GM23338 (cell line): Measurements from ENCODE around the gene HYAL2. TPM values are rescaled to one million over a fixed set of nuclear protein-coding genes. Genes with fewer than 3 reads are reported as not detected.

Source experiments
- ATAC-seq: fragments of 200-7000 bp; cut with Tn5 transposase; 3 replicates; pipeline ENCODE4 v1.9.1; 2020
- DNase-seq: peaks from one replicate; pipeline ENCODE4 v3.0.0-alpha.2; 2015; ENCODE audit warnings: low spot score
- H2AFZ ChIP-seq: fragments of 200-600 bp; sonication (generic); 2 replicates; pipeline ENCODE4 v1.8.0; 2016; ENCODE audit warnings: antibody characterized with exemption, mild to moderate bottlenecking, moderate library complexity
- H3F3A ChIP-seq: fragments of 200-600 bp; sonication (generic); replicated peaks from 2 replicates; pipeline ENCODE4 v1.8.0; 2017; ENCODE audit warnings: antibody characterized with exemption, mixed run types, low read depth
- H3K27ac ChIP-seq: fragments of 200-600 bp; sonication (generic); 2 replicates; pipeline ENCODE4 v1.6.1; 2016; ENCODE audit warnings: low read depth
- H3K27me3 ChIP-seq: fragments of 200-600 bp; sonication (generic); 2 replicates; pipeline ENCODE4 v1.8.0; 2016; ENCODE audit warnings: mild to moderate bottlenecking, mixed run types, moderate library complexity; ENCODE audit not compliant: insufficient read depth
- H3K36me3 ChIP-seq: fragments of 200-600 bp; sonication (generic); 2 replicates; pipeline ENCODE4 v1.8.0; 2016; ENCODE audit warnings: mild to moderate bottlenecking; ENCODE audit not compliant: insufficient read depth
- H3K4me1 ChIP-seq: fragments of 200-600 bp; sonication (generic); 2 replicates; pipeline ENCODE4 v1.8.0; 2016; ENCODE audit warnings: mild to moderate bottlenecking, moderate library complexity; ENCODE audit not compliant: insufficient read depth
- H3K4me2 ChIP-seq: fragments of 200-600 bp; sonication (generic); 2 replicates; pipeline ENCODE4 v1.7.1; 2017; ENCODE audit warnings: mixed run types
- H3K4me3 ChIP-seq: fragments of 200-600 bp; sonication (generic); 2 replicates; pipeline ENCODE4 v1.6.1; 2016; ENCODE audit warnings: mixed run types
- H3K79me2 ChIP-seq: fragments of 200-600 bp; sonication (generic); replicated peaks from 2 replicates; pipeline ENCODE4 v1.8.0; 2017; ENCODE audit warnings: mild to moderate bottlenecking; ENCODE audit not compliant: insufficient read depth
- H3K9me2 ChIP-seq: fragments of 200-600 bp; sonication (generic); 2 replicates; pipeline ENCODE4 v1.8.0; 2017; ENCODE audit not compliant: insufficient read depth
- H4K20me1 ChIP-seq: fragments of 200-600 bp; sonication (generic); replicated peaks from 2 replicates; pipeline ENCODE4 v1.8.0; 2017; ENCODE audit warnings: mild to moderate bottlenecking; ENCODE audit not compliant: insufficient read depth
- H3K27ac Mint-ChIP-seq: 2 replicates; pipeline ENCODE4 v1.8.0; 2020; ENCODE audit warnings: inconsistent platforms, mild to moderate bottlenecking, moderate library complexity, mixed read lengths
- H3K27me3 Mint-ChIP-seq: 3 replicates; pipeline ENCODE4 v1.8.0; 2022; ENCODE audit warnings: low read depth, mild to moderate bottlenecking, moderate library complexity, mixed read lengths, inconsistent platforms; ENCODE audit not compliant: insufficient read depth, poor library complexity
- H3K36me3 Mint-ChIP-seq: 3 replicates; pipeline ENCODE4 v1.8.0; 2021; ENCODE audit warnings: low read depth, mild to moderate bottlenecking, inconsistent platforms, moderate library complexity, mixed read lengths
- H3K4me1 Mint-ChIP-seq: 3 replicates; pipeline ENCODE4 v1.8.0; 2020; ENCODE audit warnings: mild to moderate bottlenecking, inconsistent platforms, mixed read lengths
- H3K4me3 Mint-ChIP-seq: 3 replicates; pipeline ENCODE4 v1.8.0; 2021; ENCODE audit warnings: moderate library complexity, mild to moderate bottlenecking, inconsistent platforms, mixed read lengths
- H3K9me3 Mint-ChIP-seq: 3 replicates; pipeline ENCODE4 v1.8.0; 2020; ENCODE audit warnings: moderate library complexity, mild to moderate bottlenecking, inconsistent platforms, mixed read lengths
- CREB1 ChIP-seq: fragments of 250-450 bp; sonication (Bioruptor Pico); IDR thresholded peaks from 2 replicates; pipeline ENCODE4 v1.5.0; 2020; ENCODE audit warnings: low read depth, mild to moderate bottlenecking, moderate library complexity
- EZH2 ChIP-seq: fragments of 200-600 bp; sonication (generic); IDR thresholded peaks from one replicate; pipeline ENCODE4 v1.8.0; 2017; ENCODE audit warnings: antibody characterized with exemption, mild to moderate bottlenecking, low read depth; ENCODE audit not compliant: unreplicated experiment
- EZH2phosphoT487 ChIP-seq: fragments of 200-600 bp; sonication (generic); IDR thresholded peaks from one replicate; pipeline ENCODE4 v1.8.1; 2018; ENCODE audit warnings: antibody characterized with exemption; ENCODE audit not compliant: unreplicated experiment
- JUNB ChIP-seq: IDR thresholded peaks from one replicate; pipeline ENCODE4 v1.6.1; 2016; ENCODE audit warnings: antibody characterized with exemption; ENCODE audit not compliant: unreplicated experiment
- NANOG ChIP-seq: IDR thresholded peaks from 2 replicates; pipeline ENCODE4 v1.6.1; 2016; ENCODE audit warnings: antibody characterized with exemption, borderline replicate concordance
- POLR2AphosphoS5 ChIP-seq: IDR thresholded peaks from 2 replicates; pipeline ENCODE4 v1.6.1; 2016; ENCODE audit warnings: antibody characterized with exemption, low read depth
- STAT1 ChIP-seq: IDR thresholded peaks from one replicate; pipeline ENCODE4 v1.6.1; 2016; ENCODE audit warnings: antibody characterized with exemption; ENCODE audit not compliant: unreplicated experiment
- ZNF114 ChIP-seq: fragments of 250-450 bp; sonication (Bioruptor Pico); IDR thresholded peaks from 2 replicates; pipeline ENCODE4 v1.5.0; 2020; ENCODE audit warnings: mild to moderate bottlenecking, moderate library complexity
- ZNF331 ChIP-seq: fragments of 250-450 bp; sonication (Bioruptor Pico); IDR thresholded peaks from 2 replicates; pipeline ENCODE4 v1.5.0; 2020; ENCODE audit warnings: low read depth, mild to moderate bottlenecking, moderate library complexity
- polyA plus RNA-seq: library from polyadenylated mRNA; unstranded; fragments of >200 nt; fragmentation: Nextera tagmentation; extraction: Ambion mirVana; gene quantifications from 2 replicates; pipeline ENCODE4 v1.2.1, GENCODE V29; 2016
- total RNA-seq: library from RNA; depleted of rRNA; stranded (reverse); fragments of >200 nt; shearing (Covaris generic); gene quantifications from 2 replicates; pipeline ENCODE4 v1.2.3, GENCODE V29; 2014
- TF ChIP-seq, protein P1 (sequence below): IDR thresholded peaks from 2 replicates; pipeline ENCODE4 v1.6.1; 2016; ENCODE audit warnings: antibody characterized with exemption
- TF ChIP-seq, protein P2 (sequence below): IDR thresholded peaks from one replicate; pipeline ENCODE4 v1.6.1; 2018; ENCODE audit warnings: antibody characterized with exemption; ENCODE audit not compliant: unreplicated experiment
- TF ChIP-seq, protein P3 (sequence below), 2 experiments: fragments of 200-600 bp in 1 of 2; sonication (generic) in 1 of 2; conservative IDR thresholded peaks; 2 replicates each; pipeline versions ENCODE4 v1.5.1 to v1.6.1; 2016 to 2017; ENCODE audit warnings: antibody characterized with exemption in 2 of 2, low read depth in 2 of 2, mild to moderate bottlenecking in 2 of 2, moderate library complexity in 1 of 2

HYAL2 gene
- total and polyA plus RNA-seq, 2 experiments from 2014 or later = 28.9 to 74.3 TPM

DNA sequence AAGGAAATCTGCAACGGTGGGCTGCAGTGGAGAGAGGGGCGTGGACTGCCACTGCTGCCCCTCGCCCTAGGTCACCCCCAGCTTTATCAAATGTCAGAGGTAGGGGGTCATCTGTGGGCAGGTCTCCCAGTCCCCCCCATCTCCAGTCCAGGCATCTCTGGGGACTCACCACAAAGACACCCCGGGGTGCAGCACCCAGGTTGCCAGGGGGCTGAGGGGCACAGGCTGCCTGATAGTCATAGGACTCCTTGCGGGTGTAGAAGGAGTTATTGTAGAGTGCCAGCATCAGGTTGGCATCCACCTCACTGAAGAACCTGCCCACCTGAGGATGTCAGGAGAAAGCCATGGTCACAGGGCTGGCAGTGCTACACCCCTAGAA is 43.3 kb upstream of the HYAL2 start:
- Mint-ChIP-seq H3K36me3 (no peaks in the 10 kb centered on the region), H3K9me3 (no peaks in the 10 kb centered on the region), H3K27me3 (peaks cover 19% of the 10 kb centered on the region), H3K27ac (0 out of 2 replicates have a peak overlapping the region, but pooled peaks have one; percentile 40), H3K4me1 (peaks cover 8% of the 10 kb centered on the region), H3K4me3 (peak overlapping the region; percentile 77)
- ATAC-seq (no peak), DNase-seq (no peak)
- Histone ChIP-seq H3F3A (0 out of 2 replicates have a peak, but pooled peaks cover 5% of the 10 kb centered on the region), H3K9me2 (no peaks in the 10 kb centered on the region), H3K79me2 (no peaks in the 10 kb centered on the region), H3K4me3 (peak overlapping the region; percentile 78), H3K36me3 (no peaks in the 10 kb centered on the region), H3K27me3 (peaks cover 11% of the 10 kb centered on the region; the same call in 1 of the 2 replicates), H3K27ac (no peak overlapping the region), H3K4me1 (no peaks in the 10 kb centered on the region; the same call in 1 of the 2 replicates), H4K20me1 (no peaks in the 10 kb centered on the region), H3K4me2 (peak overlapping the region; percentile 95), H2AFZ (peak overlapping the region; percentile 86; the same call in 1 of the 2 replicates)
- no peak for TF ChIP-seq ZNF331 (CRISPR knock-in tag)
- TF ChIP-seq CREB1 (CRISPR knock-in tag) = no peak
- no peak for TF ChIP-seq ZNF114
- TF ChIP-seq STAT1 = no peak
- no peak for TF ChIP-seq POLR2AphosphoS5
- TF ChIP-seq JUNB = no peak
- TF ChIP-seq EZH2phosphoT487 = no peak
- TF ChIP-seq, protein P1, sequence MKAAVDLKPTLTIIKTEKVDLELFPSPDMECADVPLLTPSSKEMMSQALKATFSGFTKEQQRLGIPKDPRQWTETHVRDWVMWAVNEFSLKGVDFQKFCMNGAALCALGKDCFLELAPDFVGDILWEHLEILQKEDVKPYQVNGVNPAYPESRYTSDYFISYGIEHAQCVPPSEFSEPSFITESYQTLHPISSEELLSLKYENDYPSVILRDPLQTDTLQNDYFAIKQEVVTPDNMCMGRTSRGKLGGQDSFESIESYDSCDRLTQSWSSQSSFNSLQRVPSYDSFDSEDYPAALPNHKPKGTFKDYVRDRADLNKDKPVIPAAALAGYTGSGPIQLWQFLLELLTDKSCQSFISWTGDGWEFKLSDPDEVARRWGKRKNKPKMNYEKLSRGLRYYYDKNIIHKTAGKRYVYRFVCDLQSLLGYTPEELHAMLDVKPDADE = no peak
- no peak for TF ChIP-seq EZH2

DNA sequence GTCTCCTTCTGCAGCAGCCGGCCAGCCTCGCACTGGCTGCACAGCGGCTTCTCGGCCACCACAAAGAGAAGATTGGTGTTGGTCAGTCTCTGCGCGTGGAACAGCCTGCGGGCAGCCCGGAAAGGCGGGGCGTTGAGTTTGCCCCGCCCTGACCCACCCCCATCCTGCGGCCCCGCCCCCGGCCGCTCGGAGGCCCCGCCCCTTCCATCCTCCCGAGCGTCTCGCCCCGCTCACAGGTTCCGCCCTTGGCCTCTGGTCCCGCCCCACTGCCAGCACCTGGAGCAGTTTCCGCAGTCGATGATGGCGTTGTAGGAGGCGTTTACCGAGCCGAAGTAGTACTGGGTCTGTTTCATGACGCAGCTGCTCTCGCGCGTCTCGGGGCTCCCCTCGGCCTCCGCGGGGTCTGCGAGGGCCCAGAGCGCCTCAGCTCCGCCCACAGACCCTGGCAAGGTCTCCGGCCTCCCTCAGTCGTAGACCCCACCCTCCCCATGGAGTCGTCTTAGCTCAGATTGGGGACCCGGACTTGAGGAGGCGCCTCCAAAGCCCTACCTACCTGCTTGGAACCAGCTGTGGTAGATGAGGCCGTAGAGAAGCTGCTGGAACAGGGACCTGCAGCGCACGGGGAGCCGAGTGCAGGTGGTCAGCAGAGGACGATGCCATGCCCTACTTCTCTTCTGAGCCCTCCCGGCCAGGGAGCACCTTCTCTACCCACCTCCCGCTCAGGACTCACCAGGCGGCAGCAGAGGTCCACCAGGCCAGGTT is 42.7 kb upstream of the HYAL2 start:
- H3K36me3 ChIP-seq = no peaks in the 10 kb centered on the region
- no peaks in the 10 kb centered on the region for H4K20me1 ChIP-seq
- Mint-ChIP-seq H3K9me3 (no peaks in the 10 kb centered on the region; the same call in 2 of the 3 replicates), H3K4me1 (peaks cover 4% of the 10 kb centered on the region; the same call in 1 of the 3 replicates), H3K27ac (0 out of 2 replicates have a peak overlapping the region, but pooled peaks have one; percentile 40), H3K4me3 (peak overlapping the region; percentile 77), H3K36me3 (no peaks in the 10 kb centered on the region), H3K27me3 (peaks cover 16% of the 10 kb centered on the region)
- H3F3A ChIP-seq = 0 out of 2 replicates have a peak, but pooled peaks cover 5% of the 10 kb centered on the region
- peak overlapping the region; percentile 78 for H3K4me3 ChIP-seq
- H3K4me2 ChIP-seq = peak overlapping the region; percentile 95
- H3K9me2 ChIP-seq = no peaks in the 10 kb centered on the region
- H2AFZ ChIP-seq = peak overlapping the region; percentile 86
- peaks cover 11% of the 10 kb centered on the region; the same call in 1 of the 2 replicates for H3K27me3 ChIP-seq
- H3K79me2 ChIP-seq = no peaks in the 10 kb centered on the region
- H3K27ac ChIP-seq = no peak overlapping the region
- no peaks in the 10 kb centered on the region for H3K4me1 ChIP-seq
- peak; percentile 86 for ATAC-seq
- DNase-seq = peak; percentile 97
- TF ChIP-seq EZH2phosphoT487 = no peak
- no peak for TF ChIP-seq EZH2
- no peak for TF ChIP-seq ZNF331 (CRISPR knock-in tag)
- TF ChIP-seq NANOG = no peak
- peak; percentile 66 for TF ChIP-seq CREB1 (CRISPR knock-in tag)
- TF ChIP-seq, protein P2, sequence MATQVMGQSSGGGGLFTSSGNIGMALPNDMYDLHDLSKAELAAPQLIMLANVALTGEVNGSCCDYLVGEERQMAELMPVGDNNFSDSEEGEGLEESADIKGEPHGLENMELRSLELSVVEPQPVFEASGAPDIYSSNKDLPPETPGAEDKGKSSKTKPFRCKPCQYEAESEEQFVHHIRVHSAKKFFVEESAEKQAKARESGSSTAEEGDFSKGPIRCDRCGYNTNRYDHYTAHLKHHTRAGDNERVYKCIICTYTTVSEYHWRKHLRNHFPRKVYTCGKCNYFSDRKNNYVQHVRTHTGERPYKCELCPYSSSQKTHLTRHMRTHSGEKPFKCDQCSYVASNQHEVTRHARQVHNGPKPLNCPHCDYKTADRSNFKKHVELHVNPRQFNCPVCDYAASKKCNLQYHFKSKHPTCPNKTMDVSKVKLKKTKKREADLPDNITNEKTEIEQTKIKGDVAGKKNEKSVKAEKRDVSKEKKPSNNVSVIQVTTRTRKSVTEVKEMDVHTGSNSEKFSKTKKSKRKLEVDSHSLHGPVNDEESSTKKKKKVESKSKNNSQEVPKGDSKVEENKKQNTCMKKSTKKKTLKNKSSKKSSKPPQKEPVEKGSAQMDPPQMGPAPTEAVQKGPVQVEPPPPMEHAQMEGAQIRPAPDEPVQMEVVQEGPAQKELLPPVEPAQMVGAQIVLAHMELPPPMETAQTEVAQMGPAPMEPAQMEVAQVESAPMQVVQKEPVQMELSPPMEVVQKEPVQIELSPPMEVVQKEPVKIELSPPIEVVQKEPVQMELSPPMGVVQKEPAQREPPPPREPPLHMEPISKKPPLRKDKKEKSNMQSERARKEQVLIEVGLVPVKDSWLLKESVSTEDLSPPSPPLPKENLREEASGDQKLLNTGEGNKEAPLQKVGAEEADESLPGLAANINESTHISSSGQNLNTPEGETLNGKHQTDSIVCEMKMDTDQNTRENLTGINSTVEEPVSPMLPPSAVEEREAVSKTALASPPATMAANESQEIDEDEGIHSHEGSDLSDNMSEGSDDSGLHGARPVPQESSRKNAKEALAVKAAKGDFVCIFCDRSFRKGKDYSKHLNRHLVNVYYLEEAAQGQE = no peak
- TF ChIP-seq ZNF114 = no peak
- TF ChIP-seq STAT1 = no peak
- TF ChIP-seq JUNB = no peak
- TF ChIP-seq POLR2AphosphoS5 = peak; percentile 53; the same call in 1 of the 2 replicates
- TF ChIP-seq, protein P1 = no peak
- TF ChIP-seq, protein P3, sequence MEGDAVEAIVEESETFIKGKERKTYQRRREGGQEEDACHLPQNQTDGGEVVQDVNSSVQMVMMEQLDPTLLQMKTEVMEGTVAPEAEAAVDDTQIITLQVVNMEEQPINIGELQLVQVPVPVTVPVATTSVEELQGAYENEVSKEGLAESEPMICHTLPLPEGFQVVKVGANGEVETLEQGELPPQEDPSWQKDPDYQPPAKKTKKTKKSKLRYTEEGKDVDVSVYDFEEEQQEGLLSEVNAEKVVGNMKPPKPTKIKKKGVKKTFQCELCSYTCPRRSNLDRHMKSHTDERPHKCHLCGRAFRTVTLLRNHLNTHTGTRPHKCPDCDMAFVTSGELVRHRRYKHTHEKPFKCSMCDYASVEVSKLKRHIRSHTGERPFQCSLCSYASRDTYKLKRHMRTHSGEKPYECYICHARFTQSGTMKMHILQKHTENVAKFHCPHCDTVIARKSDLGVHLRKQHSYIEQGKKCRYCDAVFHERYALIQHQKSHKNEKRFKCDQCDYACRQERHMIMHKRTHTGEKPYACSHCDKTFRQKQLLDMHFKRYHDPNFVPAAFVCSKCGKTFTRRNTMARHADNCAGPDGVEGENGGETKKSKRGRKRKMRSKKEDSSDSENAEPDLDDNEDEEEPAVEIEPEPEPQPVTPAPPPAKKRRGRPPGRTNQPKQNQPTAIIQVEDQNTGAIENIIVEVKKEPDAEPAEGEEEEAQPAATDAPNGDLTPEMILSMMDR (conservative IDR thresholded peaks at IDR 0.05; ENCODE audit: low read depth in 2 of 2) = peak; percentile 17 to 60; a peak in 2 of 4 replicates
